Prostate gland (tissue), 2 donors: ENCODE results near the gene TTC24.

Experiments
- CTCF ChIP-seq, 4 experiments: fragments of 200-600 bp in 2 of 4; fragments of 450-650 bp in 2 of 4; sonication (generic) in 2 of 4; IDR thresholded peaks; 1 replicate in 3 of 4; 2 replicates in 1 of 4; pipeline ENCODE4 v1.5.1; 2016 to 2019; ENCODE audit warnings: antibody characterized with exemption in 4 of 4, mild to moderate bottlenecking in 2 of 4, moderate library complexity in 2 of 4
- POLR2A ChIP-seq: fragments of 450-650 bp; IDR thresholded peaks from one replicate; pipeline ENCODE4 v1.6.1; 2016; ENCODE audit warnings: antibody characterized with exemption, mild to moderate bottlenecking
- POLR2AphosphoS5 ChIP-seq: sonication (generic); formaldehyde crosslinking; IDR thresholded peaks from one replicate; pipeline ENCODE4 v1.6.1; 2017; ENCODE audit warnings: antibody characterized with exemption

- TF ChIP-seq POLR2AphosphoS5 (peak; percentile 91), CTCF (IDR thresholded peaks at IDR 0.05) (peak in 1 of 4 experiments; percentile 29), POLR2A (no peak)
Measured at GRCh38 chr1:156616463-156616862, 36.9 kb downstream of the TTC24 start.
